Central memory CD4-positive, alpha-beta T cell (primary cell): ENCODE results near the gene CDK15.
"Not testable (repeated sequence)": the region's sequence is repeated elsewhere in the genome, so short reads cannot be mapped to it uniquely, and the experiment has no call there.

Source experiments
- DNase-seq: peaks from one replicate; pipeline ENCODE4 v3.0.0; 2022
- total RNA-seq, 3 experiments: gene quantifications; one replicate each; lab custom pipeline; 2026; lab: John Stamatoyannopoulos, UW

The CDK15 gene
- 0 to 0.19 (median 0) reads per million in 3 experiments for total RNA-seq

GRCh38 chr2:201806442-201807170, at the start of gene CDK15:
Gene CDK15 (plus strand): TSS chr2:201806537. CDS start chr2:201806665, 128 bp downstream.
- DNase-seq: no peak

DNA sequence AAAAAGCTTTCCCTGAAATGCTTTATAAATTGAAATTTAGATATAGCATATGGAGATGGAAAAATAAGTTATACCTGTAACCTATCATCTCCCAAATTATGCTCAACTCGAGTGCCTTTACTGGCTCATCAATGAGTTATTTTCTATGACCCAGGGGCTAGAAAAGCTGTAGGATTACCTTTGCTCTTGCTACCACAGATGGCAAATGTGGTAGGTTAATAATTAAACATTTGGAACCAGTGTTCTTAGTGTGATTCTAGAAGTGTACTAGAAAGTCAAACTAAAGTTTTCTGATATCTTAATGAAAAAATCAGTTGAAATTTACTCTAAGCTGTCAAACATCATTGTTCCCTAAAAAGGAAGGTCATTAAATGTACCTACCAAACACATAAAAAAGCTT, 48.1 kb upstream of the CDK15 start:
- DNase-seq: no peak

DNA sequence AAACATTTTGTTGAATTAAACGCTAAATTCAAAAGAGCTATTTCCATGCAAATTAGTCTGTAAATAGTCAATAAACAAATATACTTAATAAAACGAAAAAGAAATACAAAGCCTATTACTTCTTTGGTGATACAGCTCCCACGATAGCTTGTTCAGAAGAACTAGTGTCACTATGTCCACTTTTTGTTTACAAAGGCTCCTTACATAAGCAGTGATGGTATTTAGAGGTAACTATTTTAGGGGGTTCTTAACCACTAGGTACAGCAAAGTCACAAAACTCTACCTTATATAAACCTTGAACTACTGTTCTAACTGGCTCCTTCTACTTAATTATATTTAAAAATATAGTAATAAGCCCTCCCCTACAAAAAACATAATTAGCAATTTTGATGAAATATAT, 47.5 kb upstream of the CDK15 start:
- no peak for DNase-seq

DNA sequence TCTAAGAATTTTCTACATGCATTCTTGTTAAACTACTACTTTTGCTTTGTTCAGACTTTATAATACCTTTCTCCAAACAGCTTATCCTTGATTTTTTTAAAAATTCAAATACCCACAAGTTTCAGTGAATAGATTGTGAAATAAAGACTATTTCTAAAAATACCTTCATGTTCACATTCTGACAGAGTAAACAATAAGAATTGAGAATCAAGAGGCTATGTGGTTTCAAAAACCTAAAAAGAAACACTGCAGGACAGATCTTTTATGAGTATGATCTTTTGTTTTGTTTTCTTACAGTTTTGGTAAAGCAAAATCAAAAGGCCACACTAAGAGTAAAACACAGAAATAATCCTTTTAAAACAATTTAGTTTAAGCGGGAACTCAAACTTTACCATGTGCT, 46.8 kb upstream of the CDK15 start:
- DNase-seq: no peak

GRCh38 chr2:201761101-201761500, 45.2 kb upstream of the CDK15 start:
- DNase-seq: no peak

GRCh38 chr2:201764469-201764868, 41.9 kb upstream of the CDK15 start:
- not testable (repeated sequence) for DNase-seq

GRCh38 chr2:201765799-201766198, 40.5 kb upstream of the CDK15 start:
- no peak for DNase-seq

- no peak for DNase-seq
Observed at GRCh38 chr2:201768918-201769317, 37.4 kb upstream of the CDK15 start.

- no peak for DNase-seq
Observed at GRCh38 chr2:201769666-201770373, 36.5 kb upstream of the CDK15 start.

GRCh38 chr2:201773990-201774389, 32.3 kb upstream of the CDK15 start:
- DNase-seq: no peak

- DNase-seq: no peak
Observed at GRCh38 chr2:201774546-201774945, 31.8 kb upstream of the CDK15 start.

DNA sequence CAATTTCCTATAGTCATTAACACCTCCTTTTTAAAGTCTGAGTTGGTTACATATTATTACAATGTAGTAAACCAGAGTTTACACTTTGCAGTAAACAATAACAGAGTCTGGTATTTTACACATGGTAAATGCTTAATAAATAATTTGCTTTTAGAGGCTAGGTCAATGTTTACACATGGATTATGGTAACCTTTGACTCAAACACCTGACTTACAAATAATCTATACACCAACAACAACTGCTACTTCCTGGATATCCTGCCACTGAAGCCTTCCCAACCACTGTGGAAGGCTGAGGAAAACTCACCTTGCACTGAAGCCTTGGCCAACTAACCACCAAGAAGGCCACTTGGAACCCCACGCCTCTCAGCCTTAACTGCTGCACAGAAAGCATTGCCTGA, 31.0 kb upstream of the CDK15 start:
- DNase-seq: no peak

- no peak for DNase-seq
Observed at GRCh38 chr2:201777043-201777442, 29.3 kb upstream of the CDK15 start.

DNA sequence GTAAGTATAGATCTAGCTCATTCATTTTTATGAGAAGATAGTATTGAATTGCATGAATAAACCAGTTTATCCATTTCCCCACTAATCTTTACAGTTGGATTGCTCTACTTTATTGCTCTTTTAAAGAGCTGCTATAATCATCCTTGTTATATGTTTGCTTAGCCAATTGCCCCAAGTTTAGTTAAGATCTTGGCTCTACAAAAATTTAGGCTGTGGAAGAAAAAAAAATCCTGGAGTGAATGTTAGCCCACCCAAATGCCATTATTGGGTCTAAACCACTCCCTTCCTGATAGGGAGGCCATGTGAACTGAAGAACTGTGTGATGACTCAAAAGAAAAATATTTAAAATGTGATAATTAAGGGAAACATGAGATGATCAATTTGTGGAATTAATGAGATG, 28.5 kb upstream of the CDK15 start:
- no peak for DNase-seq

- no peak for DNase-seq
Observed at GRCh38 chr2:201779901-201780673, 26.2 kb upstream of the CDK15 start.

DNA sequence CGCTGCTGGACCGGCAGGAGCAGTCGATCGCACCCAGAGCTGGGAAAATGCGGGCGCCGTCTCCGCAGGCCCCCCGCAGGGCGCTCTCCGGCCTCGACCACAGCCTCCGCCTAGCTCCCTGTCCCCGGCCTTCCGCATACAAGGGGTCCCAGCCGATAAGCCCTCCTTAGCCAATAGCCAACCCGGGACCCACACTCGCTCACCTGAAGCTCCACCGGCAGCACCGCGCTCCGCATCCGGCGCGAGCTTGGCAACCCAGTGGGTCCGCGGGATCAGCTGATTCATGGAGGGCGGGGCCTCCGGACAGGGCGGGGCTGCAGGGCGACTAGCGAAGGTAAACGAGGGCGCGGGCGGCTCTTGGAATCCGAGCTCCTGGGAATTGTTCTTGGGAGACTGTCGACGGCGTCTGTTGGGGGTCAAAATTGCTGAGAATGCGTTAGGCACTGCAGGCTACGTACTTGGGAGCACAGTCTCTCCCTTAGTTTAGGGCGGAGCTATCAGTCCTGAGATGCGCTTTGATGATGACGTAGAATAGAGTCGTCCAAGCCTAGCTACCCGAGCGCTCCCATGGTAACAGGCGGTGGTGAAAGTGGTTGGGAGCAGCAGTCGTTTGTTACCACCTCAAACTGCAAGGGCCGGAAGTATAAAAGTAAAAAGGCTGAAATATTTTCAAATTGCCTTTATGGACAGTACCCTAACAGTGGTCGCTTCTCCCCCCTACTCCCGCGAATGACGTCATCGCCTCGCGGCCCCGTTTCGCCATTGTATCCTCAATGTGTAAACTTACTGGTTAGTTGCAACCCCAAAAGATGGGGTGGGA, 25.5 kb upstream of the CDK15 start, which contains the start of gene ALS2:
Gene ALS2 (minus strand): TSS at position 260 of the 820 bp plus-strand sequence. CDS start 12,048 bp downstream, outside the sequence.
- DNase-seq: peak; percentile 94

- DNase-seq: peak; percentile 2
Observed at GRCh38 chr2:201781557-201782051, 24.7 kb upstream of the CDK15 start.

DNA sequence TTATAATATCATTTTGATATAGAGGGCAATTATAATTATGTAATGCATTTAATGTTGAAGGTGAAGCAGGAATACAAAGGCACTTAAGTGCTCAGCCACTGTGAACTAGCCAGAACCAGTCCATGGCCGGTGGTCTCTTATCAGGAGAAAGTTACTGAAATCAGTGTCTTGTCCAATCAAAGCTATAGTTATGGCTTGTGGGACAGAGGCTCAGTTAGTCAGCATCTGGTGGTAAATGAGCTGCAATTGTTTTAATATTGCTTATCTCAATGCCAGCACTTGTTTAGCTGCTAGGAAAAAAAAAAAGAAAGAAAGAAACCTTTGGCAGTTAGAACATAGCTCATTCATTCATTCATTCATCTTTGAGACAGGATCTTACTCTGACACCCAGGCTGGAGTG, 21.8 kb upstream of the CDK15 start:
- no peak for DNase-seq

DNA sequence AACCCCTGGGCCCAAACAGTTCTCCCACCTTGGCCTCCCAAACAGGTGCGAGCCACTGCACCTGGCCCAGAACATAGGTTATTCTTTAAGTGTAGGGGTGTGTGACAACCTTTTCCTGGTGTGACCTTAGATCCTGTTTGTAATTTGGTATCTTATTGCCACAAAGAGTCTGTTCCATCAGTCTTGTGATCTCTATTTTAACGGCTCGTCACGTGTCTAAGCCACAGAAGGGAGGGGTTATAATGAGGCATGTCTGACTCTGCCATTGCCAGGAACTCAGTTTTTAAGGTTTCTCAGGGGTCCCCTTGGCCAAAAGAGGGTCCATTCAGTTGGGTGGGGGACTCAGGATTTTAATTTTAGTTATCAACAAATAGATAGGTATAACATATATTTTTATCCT, 21.2 kb upstream of the CDK15 start:
- no peak for DNase-seq

GRCh38 chr2:201786471-201786870, 19.9 kb upstream of the CDK15 start:
- no peak for DNase-seq

GRCh38 chr2:201788371-201788770, 18.0 kb upstream of the CDK15 start:
- DNase-seq: no peak

DNA sequence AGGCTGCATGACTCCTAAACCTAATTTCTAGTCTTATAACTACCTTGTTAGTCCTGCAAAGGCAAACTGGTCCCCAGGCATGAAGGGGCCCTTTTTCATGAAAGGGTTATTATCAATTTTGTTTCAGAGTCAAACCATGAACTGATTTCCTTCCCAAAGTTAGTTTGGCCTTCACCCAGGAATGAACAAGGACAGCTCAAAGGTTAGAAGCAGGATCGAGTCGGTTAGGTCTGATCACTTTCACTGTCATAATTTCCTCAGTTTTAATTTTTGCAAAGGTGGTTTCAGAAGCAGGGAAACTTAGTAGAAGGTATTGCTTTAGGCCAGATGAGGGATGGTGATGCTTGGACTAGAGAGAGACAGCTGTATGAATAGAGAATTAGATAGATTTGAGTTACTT, 16.9 kb upstream of the CDK15 start:
- DNase-seq: no peak
